Ovary (tissue), 3 donors: ENCODE results near the gene TMPRSS5.

ENCODE experiments used
- EP300 ChIP-seq: sonication (generic); formaldehyde crosslinking; IDR thresholded peaks from one replicate; pipeline ENCODE4 v1.6.1; 2017; ENCODE audit warnings: antibody characterized with exemption
- POLR2A ChIP-seq: fragments of 450-650 bp; IDR thresholded peaks from one replicate; pipeline ENCODE4 v1.6.1; 2017; ENCODE audit warnings: antibody characterized with exemption, mild to moderate bottlenecking, moderate library complexity
- TF ChIP-seq, protein P1 (sequence below), 3 donors: fragments of 450-650 bp in 2 of 3; fragments of 200-600 bp in 1 of 3; IDR thresholded peaks; one replicate each; pipeline versions ENCODE4 v1.5.1 to v1.8.0; 2016 to 2022; ENCODE audit warnings: antibody characterized with exemption in 3 of 3, mild to moderate bottlenecking in 1 of 3
- donor health status: DM: no; HTN: no; CAD: no.

DNA sequence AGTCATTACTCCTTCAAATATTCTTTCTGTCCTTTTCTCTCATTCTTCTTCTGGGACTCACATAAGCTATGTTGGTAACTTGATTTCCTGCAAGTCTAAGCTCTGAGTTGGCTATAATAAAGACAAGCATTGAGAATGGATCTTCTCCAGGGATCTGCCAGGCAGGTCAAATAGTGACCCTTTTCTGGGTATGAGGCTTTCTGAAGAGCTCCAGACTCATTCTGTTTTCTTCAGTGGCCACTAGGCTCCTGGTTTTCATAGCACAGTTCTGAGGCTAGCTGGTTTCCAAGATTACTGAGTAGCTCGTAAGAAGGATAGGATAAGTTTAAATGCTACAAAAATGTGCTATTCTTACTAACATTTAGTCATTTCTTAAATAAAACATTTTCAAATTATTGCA lies 38.3 kb downstream of the TMPRSS5 start:
- TF ChIP-seq, protein P1, sequence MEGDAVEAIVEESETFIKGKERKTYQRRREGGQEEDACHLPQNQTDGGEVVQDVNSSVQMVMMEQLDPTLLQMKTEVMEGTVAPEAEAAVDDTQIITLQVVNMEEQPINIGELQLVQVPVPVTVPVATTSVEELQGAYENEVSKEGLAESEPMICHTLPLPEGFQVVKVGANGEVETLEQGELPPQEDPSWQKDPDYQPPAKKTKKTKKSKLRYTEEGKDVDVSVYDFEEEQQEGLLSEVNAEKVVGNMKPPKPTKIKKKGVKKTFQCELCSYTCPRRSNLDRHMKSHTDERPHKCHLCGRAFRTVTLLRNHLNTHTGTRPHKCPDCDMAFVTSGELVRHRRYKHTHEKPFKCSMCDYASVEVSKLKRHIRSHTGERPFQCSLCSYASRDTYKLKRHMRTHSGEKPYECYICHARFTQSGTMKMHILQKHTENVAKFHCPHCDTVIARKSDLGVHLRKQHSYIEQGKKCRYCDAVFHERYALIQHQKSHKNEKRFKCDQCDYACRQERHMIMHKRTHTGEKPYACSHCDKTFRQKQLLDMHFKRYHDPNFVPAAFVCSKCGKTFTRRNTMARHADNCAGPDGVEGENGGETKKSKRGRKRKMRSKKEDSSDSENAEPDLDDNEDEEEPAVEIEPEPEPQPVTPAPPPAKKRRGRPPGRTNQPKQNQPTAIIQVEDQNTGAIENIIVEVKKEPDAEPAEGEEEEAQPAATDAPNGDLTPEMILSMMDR (IDR thresholded peaks at IDR 0.05) = no peak
- TF ChIP-seq EP300 (no peak), POLR2A (no peak)
